IMR-90 (cell line): Measurements from ENCODE around the gene PMPCB. TPM values are rescaled to one million over a fixed set of nuclear protein-coding genes. Genes with fewer than 3 reads are reported as not detected.
A peak's percentile ranks its signal among the peaks of the same experiment; 100 is the strongest.
"Not testable (repeated sequence)": the region's sequence is repeated elsewhere in the genome, so short reads cannot be mapped to it uniquely, and the experiment has no call there.

ENCODE experiments used
- ATAC-seq: fragments of 200-7000 bp; cut with Tn5 transposase; 2 replicates; pipeline ENCODE4 v1.9.1; 2020; ENCODE audit warnings: low read depth, mild to moderate bottlenecking, moderate library complexity
- BruUV-seq: library from RNA; stranded (reverse); fragments of 400-500 nt; replicated peaks from 2 replicates; lab custom pipeline; 2021; lab: Mats Ljungman, UMichigan
- CTCF ChIA-PET: fragments of 300-600 bp; formaldehyde crosslinking; extraction: SDS; loops from one replicate; lab custom pipeline; 2021; ENCODE audit warnings: antibody characterized with exemption; lab: Yijun Ruan, JAX
- POLR2A ChIA-PET: fragments of 300-600 bp; sonication (Branson Sonifier 250); formaldehyde crosslinking; loops from one replicate; lab custom pipeline; 2022; ENCODE audit warnings: antibody characterized with exemption; ENCODE audit not compliant: unreplicated experiment; lab: Charles Lee
- DNase-seq: peaks from one replicate; pipeline ENCODE4 v3.0.0; 2013
- H2AFZ ChIP-seq: replicated peaks from 2 replicates; pipeline ENCODE3; 2013; ENCODE audit warnings: low read length, mild to moderate bottlenecking; ENCODE audit not compliant: poor library complexity
- H2AK5ac ChIP-seq: 2 replicates; pipeline ENCODE4 v1.6.1; 2013; ENCODE audit warnings: low read depth, low read length, inconsistent platforms
- H2AK9ac ChIP-seq: replicated peaks from 2 replicates; pipeline ENCODE3; 2013; ENCODE audit warnings: mild to moderate bottlenecking, low read depth, low read length, moderate library complexity; ENCODE audit not compliant: poor library complexity
- H2BK120ac ChIP-seq: 2 replicates; pipeline ENCODE4 v1.6.1; 2013; ENCODE audit warnings: low read depth, low read length, inconsistent platforms
- H2BK15ac ChIP-seq: 3 replicates; pipeline ENCODE4 v1.6.1; 2013; ENCODE audit warnings: low read depth, low read length, inconsistent platforms
- H2BK20ac ChIP-seq: 2 replicates; pipeline ENCODE4 v1.6.1; 2013; ENCODE audit warnings: low read depth, mild to moderate bottlenecking, inconsistent platforms, low read length, moderate library complexity
- H2BK5ac ChIP-seq: 2 replicates; pipeline ENCODE4 v1.6.1; 2013; ENCODE audit warnings: mild to moderate bottlenecking, low read depth, low read length, inconsistent platforms; ENCODE audit not compliant: poor library complexity, severe bottlenecking
- H3K14ac ChIP-seq: replicated peaks from 2 replicates; pipeline ENCODE4 v1.6.1; 2013; ENCODE audit warnings: low read depth, low read length, inconsistent platforms
- H3K18ac ChIP-seq: 2 replicates; pipeline ENCODE4 v1.6.1; 2013; ENCODE audit warnings: low read depth, low read length, control low read depth
- H3K23ac ChIP-seq: 2 replicates; pipeline ENCODE4 v1.6.1; 2013; ENCODE audit warnings: low read depth, low read length, inconsistent platforms
- H3K27ac ChIP-seq: 2 replicates; pipeline ENCODE4 v1.5.1; 2013; ENCODE audit warnings: mild to moderate bottlenecking, control low read depth, low read length; ENCODE audit not compliant: insufficient read depth
- H3K27me3 ChIP-seq: 2 replicates; pipeline ENCODE4 v1.6.1; 2013; ENCODE audit warnings: low read length; ENCODE audit not compliant: control insufficient read depth, insufficient read depth
- H3K36me3 ChIP-seq: 2 replicates; pipeline ENCODE4 v1.6.1; 2013; ENCODE audit warnings: low read length, mixed read lengths; ENCODE audit not compliant: control insufficient read depth, insufficient read depth
- H3K4ac ChIP-seq: 2 replicates; pipeline ENCODE4 v1.6.1; 2013; ENCODE audit warnings: low read depth, low read length, inconsistent platforms
- H3K4me1 ChIP-seq: 2 replicates; pipeline ENCODE4 v1.6.1; 2013; ENCODE audit warnings: low read length, mixed read lengths; ENCODE audit not compliant: control insufficient read depth, insufficient read depth
- H3K4me2 ChIP-seq: 2 replicates; pipeline ENCODE4 v1.6.1; 2013; ENCODE audit warnings: low read depth, mild to moderate bottlenecking, control low read depth, low read length, moderate library complexity
- H3K4me3 ChIP-seq: 2 replicates; pipeline ENCODE4 v1.5.1; 2013; ENCODE audit warnings: low read depth, mild to moderate bottlenecking, control low read depth, low read length, moderate library complexity; ENCODE audit not compliant: insufficient read depth
- H3K56ac ChIP-seq: 2 replicates; pipeline ENCODE4 v1.6.1; 2013; ENCODE audit warnings: low read length, inconsistent platforms; ENCODE audit not compliant: insufficient read depth; ENCODE audit errors: extremely low read depth
- H3K79me1 ChIP-seq, 2 experiments: 2 replicates each; pipeline ENCODE4 v1.6.1; 2013; ENCODE audit warnings: low read length in 2 of 2, inconsistent platforms in 1 of 2, low read depth in 1 of 2
- H3K9ac ChIP-seq: 2 replicates; pipeline ENCODE4 v1.6.1; 2013; ENCODE audit warnings: low read depth, low read length, control low read depth
- H3K9me1 ChIP-seq: 2 replicates; pipeline ENCODE4 v1.6.1; 2013; ENCODE audit warnings: low read length, inconsistent platforms; ENCODE audit not compliant: insufficient read depth
- H3K9me3 ChIP-seq: 2 replicates; pipeline ENCODE4 v1.6.1; 2013; ENCODE audit warnings: low read length; ENCODE audit not compliant: control insufficient read depth, insufficient read depth
- H4K20me1 ChIP-seq: 2 replicates; pipeline ENCODE4 v1.6.1; 2013; ENCODE audit warnings: low read length, inconsistent platforms; ENCODE audit not compliant: insufficient read depth
- H4K5ac ChIP-seq: 2 replicates; pipeline ENCODE4 v1.6.1; 2013; ENCODE audit warnings: mild to moderate bottlenecking, low read depth, low read length, control low read depth
- H4K8ac ChIP-seq, 2 experiments: 2 replicates each; pipeline ENCODE4 v1.6.1; 2013; ENCODE audit warnings: low read depth in 2 of 2, low read length in 2 of 2, control low read depth in 1 of 2, inconsistent platforms in 1 of 2
- H4K91ac ChIP-seq: 2 replicates; pipeline ENCODE4 v1.6.1; 2013; ENCODE audit warnings: low read depth, low read length, inconsistent platforms; ENCODE audit not compliant: insufficient read depth
- CEBPB ChIP-seq: IDR thresholded peaks from 2 replicates; pipeline ENCODE4 v1.6.1; 2012; ENCODE audit warnings: low read depth, low read length, improper control_type of control experiment
- WGBS, 2 experiments: methylation state at CpG; one replicate each; pipeline versions ENCODE4 v1.1.5 to v1.1.7; 2013; ENCODE audit warnings: missing lambda C conversion rate in 2 of 2; ENCODE audit not compliant: insufficient read length in 1 of 2; ENCODE audit errors: extremely low coverage in 2 of 2; 5-methylcytosine and 5-hydroxymethylcytosine counted together
- dilution Hi-C: fragments of 300-500 bp; cut with HindIII; formaldehyde crosslinking; loops from one replicate; pipeline ENCODE4 v1.14.3; 2018; ENCODE audit warnings: low sequenced_read_pairs; ENCODE audit not compliant: unreplicated experiment
- in situ Hi-C: fragments of 300-500 bp; cut with MboI; formaldehyde crosslinking; loops from 3 replicates; pipeline ENCODE4 v1.14.3; 2019; ENCODE audit warnings: low sequenced_read_pairs, inconsistent platforms, mixed read lengths
- intact Hi-C: fragments of 100-400 bp; cut with micrococcal nuclease; formaldehyde crosslinking; loops from 2 replicates; pipeline ENCODE4 v1.10.0; 2022
- polyA plus RNA-seq, 3 experiments: library from polyadenylated mRNA; depleted of rRNA; stranded (reverse); fragments of >200 nt; gene quantifications; 2 replicates each; pipeline ENCODE4 v1.2.3, GENCODE V29; 2012; ENCODE audit warnings: low replicate concordance in 1 of 3
- total RNA-seq: library from RNA; depleted of rRNA; stranded (reverse); fragments of >200 nt; gene quantifications from 2 replicates; pipeline ENCODE4 v1.2.3, GENCODE V29; 2012

PMPCB gene
- total and polyA plus RNA-seq, 2 of the 4 experiments (the other 2 are of a cell fraction) = 50.4 to 72.8 TPM

DNA sequence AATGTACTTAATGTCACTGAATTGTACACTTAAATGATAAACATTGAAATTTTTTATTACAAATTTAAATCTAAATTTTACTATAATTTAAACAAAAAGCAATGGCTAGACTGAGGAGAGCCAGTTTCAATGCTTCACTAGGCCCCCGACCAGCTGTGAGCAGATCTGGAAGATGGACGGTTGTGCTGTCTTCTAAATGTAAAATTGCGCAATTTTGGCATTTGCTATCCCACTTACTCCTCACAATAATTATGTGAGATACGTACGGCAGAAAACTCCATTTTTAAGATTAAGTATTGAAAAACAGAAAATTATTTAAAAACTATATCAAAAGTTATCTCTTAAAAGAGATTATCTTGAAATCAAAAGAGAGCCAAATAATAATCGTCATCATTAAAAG, 23.9 kb upstream of the PMPCB start:
- H3K4ac ChIP-seq, H3K9me1 ChIP-seq, in situ Hi-C loops, H3K23ac ChIP-seq, H2BK120ac ChIP-seq, H3K18ac ChIP-seq, H3K36me3 ChIP-seq, H2AK9ac ChIP-seq, H2BK15ac ChIP-seq, intact Hi-C loops, H3K79me1 ChIP-seq, H3K4me3 ChIP-seq, H3K4me1 ChIP-seq, H3K4me2 ChIP-seq, dilution Hi-C loops, H3K14ac ChIP-seq, ATAC-seq, H4K5ac ChIP-seq, H2AFZ ChIP-seq, H4K8ac ChIP-seq, H4K91ac ChIP-seq, H2AK5ac ChIP-seq, BruUV-seq, H2BK5ac ChIP-seq, H3K9ac ChIP-seq, H4K20me1 ChIP-seq, DNase-seq, POLR2A ChIA-PET, CTCF ChIA-PET, H3K27ac ChIP-seq, H3K27me3 ChIP-seq, H3K9me3 ChIP-seq, H3K56ac ChIP-seq, H2BK20ac ChIP-seq: not testable (repeated sequence)
- TF ChIP-seq CEBPB = peak; percentile 71
- WGBS, 2 experiments = no CpG with 5 or more reads among the region's 6 CpGs

GRCh38 chr7:103274867-103275266, 22.4 kb upstream of the PMPCB start:
- H2AFZ ChIP-seq, H3K4me1 ChIP-seq, H2AK9ac ChIP-seq, H3K9me3 ChIP-seq, DNase-seq, dilution Hi-C loops, BruUV-seq, H3K23ac ChIP-seq, H4K5ac ChIP-seq, H3K4ac ChIP-seq, H3K27me3 ChIP-seq, H3K9me1 ChIP-seq, CTCF ChIA-PET, in situ Hi-C loops, H3K36me3 ChIP-seq, H3K79me1 ChIP-seq, H2AK5ac ChIP-seq, H4K91ac ChIP-seq, H3K4me2 ChIP-seq, ATAC-seq, H3K9ac ChIP-seq, H3K56ac ChIP-seq, H4K8ac ChIP-seq, H3K14ac ChIP-seq, H3K18ac ChIP-seq, H2BK15ac ChIP-seq, POLR2A ChIA-PET, H3K4me3 ChIP-seq, H4K20me1 ChIP-seq, H2BK5ac ChIP-seq, intact Hi-C loops, H2BK20ac ChIP-seq, H2BK120ac ChIP-seq, H3K27ac ChIP-seq: not testable (repeated sequence)
- WGBS, 2 experiments = 100% methylated on average over 1 of the region's 24 CpGs; no CpG with 5 or more reads in 1 of the 2 experiments
